Measurements from ENCODE around the gene PARN. TPM values are rescaled to one million over a fixed set of nuclear protein-coding genes. Genes with fewer than 3 reads are reported as not detected.
"Not testable (repeated sequence)": the region's sequence is repeated elsewhere in the genome, so short reads cannot be mapped to it uniquely, and the experiment has no call there.

PARN gene
- total and polyA plus RNA-seq, 2 of the 4 experiments (the other 2 are of a cell fraction), result 24.6 to 25.1 TPM

GRCh38 chr16:14636951-14637240 lies 6.8 kb upstream of the PARN start:
- H4K5ac ChIP-seq (ENCODE audit: low read depth, low read length); H2AK5ac ChIP-seq (ENCODE audit: low read depth, low read length); H3K18ac ChIP-seq (ENCODE audit: low read depth, low read length); H3K4me3 ChIP-seq (ENCODE audit: insufficient read depth, low read depth, low read length); H3K27ac ChIP-seq (ENCODE audit: insufficient read depth, low read length); H3K56ac ChIP-seq (ENCODE audit: extremely low read depth, insufficient read depth, low read length); H2BK15ac ChIP-seq (ENCODE audit: low read depth, low read length); H2BK5ac ChIP-seq (ENCODE audit: low read depth, low read length, poor library complexity, severe bottlenecking); H2BK120ac ChIP-seq (ENCODE audit: low read depth, low read length); DNase-seq; H2BK20ac ChIP-seq (ENCODE audit: low read depth, low read length); H3K14ac ChIP-seq (replicated peaks; ENCODE audit: low read depth, low read length); H4K8ac ChIP-seq (ENCODE audit: low read depth in 2 of 2, low read length in 2 of 2); H3K23ac ChIP-seq (ENCODE audit: low read depth, low read length); H2AK9ac ChIP-seq (replicated peaks; ENCODE audit: low read depth, low read length, poor library complexity); intact Hi-C loops (cut with micrococcal nuclease); POLR2A ChIA-PET (ENCODE audit: unreplicated experiment); H4K91ac ChIP-seq (ENCODE audit: insufficient read depth, low read depth, low read length); H3K9ac ChIP-seq (ENCODE audit: low read depth, low read length); H2AFZ ChIP-seq (replicated peaks; ENCODE audit: low read length, poor library complexity); H3K4me1 ChIP-seq (ENCODE audit: control insufficient read depth, insufficient read depth, low read length); ATAC-seq (ENCODE audit: low read depth); H3K27me3 ChIP-seq (ENCODE audit: control insufficient read depth, insufficient read depth, low read length); H3K4ac ChIP-seq (ENCODE audit: low read depth, low read length); H3K9me1 ChIP-seq (ENCODE audit: insufficient read depth, low read length); H3K4me2 ChIP-seq (ENCODE audit: low read depth, low read length); H3K9me3 ChIP-seq (ENCODE audit: control insufficient read depth, insufficient read depth, low read length); BruUV-seq (replicated peaks); dilution Hi-C loops (cut with HindIII; ENCODE audit: low sequenced_read_pairs, unreplicated experiment): not testable (repeated sequence)
- WGBS, 2 experiments (ENCODE audit: extremely low coverage in 2 of 2, insufficient read length in 1 of 2), result no CpG with 5 or more reads among the region's 1 CpG
- Histone ChIP-seq H3K79me1 (ENCODE audit: low read depth in 1 of 2, low read length in 2 of 2) (peaks cover 7 to 63% of the 10 kb centered on the region in 2 experiments; a peak in 3 of 4 replicates), H4K20me1 (ENCODE audit: insufficient read depth, low read length) (peaks cover 68% of the 10 kb centered on the region), H3K36me3 (ENCODE audit: control insufficient read depth, insufficient read depth, low read length) (peaks cover 15% of the 10 kb centered on the region)
- in situ Hi-C loops (cut with MboI; ENCODE audit: low sequenced_read_pairs), result loop anchor here (25.0 kb wide), 1 partner anchor 325 kb away; no protein-coding TSS in a partner anchor
- CTCF ChIA-PET, result interaction anchor here (0.6 kb wide), 1 partner anchor 382 kb away, joined by 7 read pairs; no protein-coding TSS in a partner anchor

- H2AK5ac ChIP-seq (ENCODE audit: low read depth, low read length); H4K91ac ChIP-seq (ENCODE audit: insufficient read depth, low read depth, low read length); H3K4ac ChIP-seq (ENCODE audit: low read depth, low read length); H4K5ac ChIP-seq (ENCODE audit: low read depth, low read length); H2BK5ac ChIP-seq (ENCODE audit: low read depth, low read length, poor library complexity, severe bottlenecking); H3K9me3 ChIP-seq (ENCODE audit: control insufficient read depth, insufficient read depth, low read length); H3K56ac ChIP-seq (ENCODE audit: extremely low read depth, insufficient read depth, low read length); intact Hi-C loops (cut with micrococcal nuclease); H3K4me3 ChIP-seq (ENCODE audit: insufficient read depth, low read depth, low read length); H2AFZ ChIP-seq (replicated peaks; ENCODE audit: low read length, poor library complexity); H3K9me1 ChIP-seq (ENCODE audit: insufficient read depth, low read length); H2BK20ac ChIP-seq (ENCODE audit: low read depth, low read length); dilution Hi-C loops (cut with HindIII; ENCODE audit: low sequenced_read_pairs, unreplicated experiment); H3K23ac ChIP-seq (ENCODE audit: low read depth, low read length); H2AK9ac ChIP-seq (replicated peaks; ENCODE audit: low read depth, low read length, poor library complexity); ATAC-seq (ENCODE audit: low read depth); H3K9ac ChIP-seq (ENCODE audit: low read depth, low read length); H3K18ac ChIP-seq (ENCODE audit: low read depth, low read length); H3K27ac ChIP-seq (ENCODE audit: insufficient read depth, low read length); POLR2A ChIA-PET (ENCODE audit: unreplicated experiment); H3K14ac ChIP-seq (replicated peaks; ENCODE audit: low read depth, low read length); H3K27me3 ChIP-seq (ENCODE audit: control insufficient read depth, insufficient read depth, low read length); H2BK15ac ChIP-seq (ENCODE audit: low read depth, low read length); H4K8ac ChIP-seq (ENCODE audit: low read depth in 2 of 2, low read length in 2 of 2); H2BK120ac ChIP-seq (ENCODE audit: low read depth, low read length); H3K4me2 ChIP-seq (ENCODE audit: low read depth, low read length); DNase-seq; BruUV-seq (replicated peaks); H3K4me1 ChIP-seq (ENCODE audit: control insufficient read depth, insufficient read depth, low read length); CTCF ChIA-PET: not testable (repeated sequence)
- in situ Hi-C loops (cut with MboI; ENCODE audit: low sequenced_read_pairs), result loop anchor here (25.0 kb wide), 1 partner anchor 326 kb away; no protein-coding TSS in a partner anchor
- 90% methylated on average over 2 of the region's 17 CpGs; no CpG with 5 or more reads in 1 of the 2 experiments for WGBS, 2 experiments (ENCODE audit: extremely low coverage in 2 of 2, insufficient read length in 1 of 2)
- Histone ChIP-seq H4K20me1 (ENCODE audit: insufficient read depth, low read length) (peaks cover 63% of the 10 kb centered on the region), H3K36me3 (ENCODE audit: control insufficient read depth, insufficient read depth, low read length) (peaks cover 15% of the 10 kb centered on the region), H3K79me1 (ENCODE audit: low read depth in 1 of 2, low read length in 2 of 2) (peaks cover 7 to 60% of the 10 kb centered on the region in 2 experiments; a peak in 3 of 4 replicates)
Observed at GRCh38 chr16:14636179-14636950, 6.3 kb upstream of the PARN start.
